Activated T-helper 1 cell treated with anti-CD3 and anti-CD28 coated beads, Interleukin-2, amount 50 U/mL, for 16 hours (primary cell): Measurements from ENCODE around the gene PLXDC2.

Experiments
- DNase-seq, 2 donors: peaks; one replicate each; pipeline ENCODE4 v3.0.0-alpha.2; 2020; ENCODE audit warnings: low read depth in 1 of 2, low spot score in 1 of 2

PLXDC2 gene

GRCh38 chr10:20314431-20314830 is 498.2 kb downstream of the PLXDC2 start:
- no peak for DNase-seq

DNA sequence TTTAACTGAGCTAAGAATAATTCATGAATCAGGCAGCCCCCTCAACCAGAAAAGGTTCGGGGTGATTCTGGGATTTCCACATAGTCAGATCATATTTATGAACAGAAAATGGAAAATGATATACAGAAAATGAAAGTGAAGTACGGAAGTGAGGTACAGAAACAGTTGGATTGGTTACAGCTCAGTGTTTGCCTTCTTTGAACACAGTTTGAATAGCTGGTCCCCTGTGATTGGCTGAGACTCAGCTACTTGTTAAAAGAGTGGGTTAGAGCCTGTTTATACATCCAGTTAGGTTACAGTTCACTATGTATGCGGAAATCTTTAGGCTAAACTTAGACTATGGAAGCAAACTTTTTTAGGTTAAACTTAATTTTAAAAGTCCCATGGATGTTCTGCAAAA is 511.7 kb downstream of the PLXDC2 start:
- no peak for DNase-seq

DNA sequence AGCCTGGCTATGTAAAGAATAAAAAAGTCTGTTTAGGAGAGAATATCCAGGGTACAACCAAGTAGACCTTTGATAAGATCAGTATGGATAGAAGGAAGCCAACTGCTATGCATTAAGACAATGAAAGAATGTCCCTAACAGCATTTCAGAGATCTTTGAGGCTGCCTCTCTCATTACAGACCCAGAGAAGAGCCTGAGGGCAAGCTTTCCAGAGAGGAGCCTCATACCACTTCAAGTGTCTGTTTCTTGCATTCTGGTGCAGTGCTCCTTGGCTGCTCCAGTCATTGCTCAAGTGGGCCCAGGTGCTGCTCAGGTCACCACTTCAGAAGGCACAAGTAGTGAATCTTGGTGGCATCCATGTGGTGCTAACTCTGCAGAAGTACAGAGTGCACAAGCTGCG is 514.0 kb downstream of the PLXDC2 start:
- DNase-seq: no peak

DNA sequence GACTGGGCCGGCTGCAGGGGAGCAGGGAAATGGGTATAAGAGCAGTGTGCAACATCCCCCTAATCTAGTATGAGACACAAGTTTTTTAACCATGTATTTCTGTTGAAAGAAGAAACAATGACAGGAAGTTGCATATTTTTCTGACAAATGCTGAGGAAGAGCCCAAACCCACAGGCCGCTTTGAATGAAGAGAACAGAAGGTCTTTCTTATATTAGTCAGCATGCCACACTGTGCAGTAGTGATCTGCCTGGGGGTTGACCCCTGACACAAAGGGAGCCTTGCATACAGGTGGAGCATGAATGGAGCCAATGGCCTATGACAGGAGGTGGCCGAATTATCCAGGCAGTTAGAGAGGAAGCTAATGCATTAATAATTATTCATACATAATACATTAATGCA is 518.3 kb downstream of the PLXDC2 start:
- DNase-seq: no peak
